Stimulated activated CD4-positive, alpha-beta T cell treated with anti-CD3 and anti-CD28 coated beads, TNF-alpha, amount 100 ng/mL, for 48 hours (primary cell): ENCODE measurements around the gene TMX4.
"Not testable (repeated sequence)": the region's sequence is repeated elsewhere in the genome, so short reads cannot be mapped to it uniquely, and the experiment has no call there.

Experiments
- DNase-seq, 3 donors: peaks; one replicate each; pipeline ENCODE4 v3.0.0-alpha.2; 2020; ENCODE audit warnings: low read depth in 3 of 3

TMX4 gene

GRCh38 chr20:7967199-7967844 is 52.2 kb downstream of the TMX4 start:
- DNase-seq: no peak

DNA sequence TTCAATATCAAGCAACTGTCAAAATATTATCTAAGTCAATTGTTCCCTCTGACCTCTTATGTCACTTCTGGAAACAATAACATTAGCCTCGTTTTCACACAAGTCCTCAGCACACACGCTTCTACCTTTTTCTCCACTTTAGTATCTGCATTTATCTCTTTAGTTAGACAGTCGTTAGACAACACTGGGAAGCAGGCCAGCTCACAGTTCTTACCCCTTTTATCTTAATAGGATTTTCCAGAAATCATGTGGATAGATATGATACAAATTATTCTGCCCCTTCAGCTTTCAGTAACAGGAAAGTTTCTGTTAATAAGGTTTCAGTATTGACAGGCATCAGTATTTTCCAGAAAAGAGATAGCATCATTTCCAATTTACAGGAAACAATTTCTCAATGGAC is 53.4 kb downstream of the TMX4 start:
- no peak for DNase-seq

GRCh38 chr20:7959484-7959883 is 60.1 kb downstream of the TMX4 start:
- no peak for DNase-seq

GRCh38 chr20:7956561-7956960 is 63.0 kb downstream of the TMX4 start:
- DNase-seq: not testable (repeated sequence)

DNA sequence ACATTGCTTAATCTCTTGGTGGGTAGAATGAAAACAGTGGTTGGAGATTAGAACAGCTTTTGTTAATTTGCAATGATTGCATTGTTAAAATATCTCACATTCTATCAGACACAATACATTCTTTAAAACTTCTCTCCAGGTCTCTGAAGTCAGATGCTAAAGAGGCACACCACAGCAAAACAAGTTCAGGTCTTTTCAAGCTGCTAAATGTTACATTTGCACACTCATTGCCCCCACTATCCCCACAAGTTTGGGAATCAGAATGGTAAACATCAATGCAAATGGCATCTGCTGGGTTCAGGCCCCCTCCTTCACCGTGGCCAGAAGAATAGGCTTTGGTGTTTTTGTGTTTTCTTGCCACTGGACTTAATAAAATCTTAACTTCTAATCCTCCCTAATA is 69.2 kb downstream of the TMX4 start:
- no peak for DNase-seq

DNA sequence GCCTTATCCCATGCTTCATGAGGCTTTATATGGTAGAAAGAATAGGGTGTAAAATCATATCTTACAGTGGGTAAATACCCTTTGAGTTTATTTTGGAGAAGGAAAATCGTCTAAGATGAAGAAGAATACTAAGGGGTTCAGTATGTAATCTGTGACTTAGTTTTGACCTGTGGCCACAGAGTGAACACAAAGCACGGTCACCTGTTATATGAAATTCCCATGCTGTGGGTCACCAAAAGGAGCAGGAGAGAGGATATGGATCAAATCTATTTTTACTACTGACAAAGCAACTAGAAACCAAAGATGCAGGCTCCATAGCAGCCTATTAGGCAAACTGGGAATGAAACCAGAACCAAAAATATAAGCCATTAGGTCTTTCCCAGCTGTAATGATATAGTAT is 75.7 kb downstream of the TMX4 start:
- DNase-seq: no peak

DNA sequence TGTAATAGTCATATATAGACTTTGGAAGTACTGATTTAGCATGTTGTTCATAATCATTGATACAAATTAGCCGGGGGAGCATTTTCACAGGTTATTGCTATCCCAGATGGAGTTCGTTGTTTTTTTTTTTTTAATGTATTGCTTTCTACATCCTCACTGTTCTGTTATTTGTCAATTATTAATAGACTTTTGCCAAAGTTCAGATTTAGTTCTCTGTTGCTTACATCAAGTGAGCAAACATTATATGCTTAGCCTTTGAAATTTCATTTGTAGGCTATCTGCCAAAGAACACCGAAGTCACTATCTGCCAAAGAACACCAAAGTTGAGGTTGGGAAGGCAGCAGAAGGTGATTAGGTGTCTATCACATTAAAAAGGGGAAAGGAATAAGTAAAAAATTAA is 79.2 kb downstream of the TMX4 start, which contains the start of gene HAO1:
TSS of gene HAO1 (minus strand) at position 118 of the 400 bp plus-strand sequence. CDS start at position 82, 36 bp downstream.
- DNase-seq: no peak

DNA sequence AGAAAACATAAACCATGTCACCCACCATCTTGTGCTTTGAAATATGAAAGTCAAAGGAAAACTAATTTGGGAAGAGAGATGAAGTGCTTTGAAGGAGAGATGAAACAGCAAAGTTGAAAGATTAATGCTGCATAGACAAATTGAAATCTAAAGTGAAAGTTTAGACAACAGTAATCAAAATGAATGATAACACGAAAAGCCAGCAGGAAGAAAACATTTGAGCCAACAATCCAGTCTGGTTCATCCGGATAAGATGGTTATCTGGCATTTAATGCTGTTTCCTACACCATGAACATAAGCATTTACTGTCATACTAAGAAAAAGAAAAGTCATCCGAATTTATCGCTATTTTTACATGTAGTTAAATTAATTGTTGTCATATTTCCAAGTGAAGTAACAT is 79.9 kb downstream of the TMX4 start:
- DNase-seq: no peak

- DNase-seq: no peak
Observed at GRCh38 chr20:7938058-7938457, 81.5 kb downstream of the TMX4 start.

DNA sequence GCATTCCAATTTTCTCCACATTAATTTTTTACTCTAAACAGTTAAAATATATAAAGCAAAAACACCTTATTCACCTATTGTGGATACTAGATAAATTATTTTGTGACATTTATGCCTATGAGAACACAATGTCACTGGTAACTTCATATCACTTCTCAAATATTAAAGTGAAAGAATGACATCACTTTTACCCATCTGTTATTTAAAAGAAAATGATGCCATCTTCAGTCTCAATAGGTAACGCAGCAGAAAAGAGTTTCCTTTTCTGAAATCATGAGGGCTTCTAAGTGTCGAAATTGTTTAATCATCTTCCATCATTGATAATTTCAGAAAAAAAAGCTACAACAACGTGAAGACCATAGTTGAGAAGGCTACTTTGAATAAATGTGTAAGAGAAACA is 82.2 kb downstream of the TMX4 start:
- DNase-seq: no peak

- no peak for DNase-seq
Observed at GRCh38 chr20:7935027-7935551, 84.5 kb downstream of the TMX4 start.

DNA sequence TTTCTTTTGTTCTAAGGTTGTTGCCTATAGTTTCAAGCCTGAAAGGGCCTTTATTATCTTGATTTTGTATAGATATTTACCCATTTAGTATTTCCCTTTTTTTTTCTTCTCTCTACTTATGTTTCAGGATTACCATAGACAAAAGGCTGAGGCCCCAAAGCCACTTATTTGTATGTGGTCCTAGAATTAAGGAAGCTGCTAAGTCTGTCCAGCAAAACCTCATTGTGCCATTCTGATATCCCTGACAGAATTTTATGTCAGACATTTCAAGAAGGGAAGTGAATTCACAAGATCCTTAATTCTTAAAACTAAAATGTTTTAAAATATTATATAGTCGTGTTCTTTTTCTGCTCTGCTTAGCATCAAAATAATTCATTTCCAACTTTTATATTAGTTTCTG is 86.2 kb downstream of the TMX4 start:
- no peak for DNase-seq

DNA sequence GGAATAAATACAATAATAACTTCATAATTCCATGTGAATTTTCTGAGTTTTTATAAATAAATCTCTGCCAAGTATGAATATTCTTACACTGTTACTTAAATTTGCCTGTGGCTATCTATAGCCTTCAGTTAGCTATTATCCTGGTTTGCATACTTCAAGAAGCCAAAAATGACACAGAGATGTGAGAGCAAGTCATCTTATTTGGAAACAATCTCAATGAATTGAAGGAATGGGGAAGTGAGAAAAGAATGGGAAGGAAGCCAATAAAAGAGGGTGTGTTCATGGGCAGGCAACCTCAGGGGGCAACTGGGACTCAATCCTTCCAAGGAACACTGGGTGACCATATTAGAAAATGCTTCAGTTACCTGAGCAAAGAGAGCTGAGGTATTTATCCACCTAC is 89.2 kb downstream of the TMX4 start:
- DNase-seq: no peak
